ENCODE data around the gene SPRN.

DNA sequence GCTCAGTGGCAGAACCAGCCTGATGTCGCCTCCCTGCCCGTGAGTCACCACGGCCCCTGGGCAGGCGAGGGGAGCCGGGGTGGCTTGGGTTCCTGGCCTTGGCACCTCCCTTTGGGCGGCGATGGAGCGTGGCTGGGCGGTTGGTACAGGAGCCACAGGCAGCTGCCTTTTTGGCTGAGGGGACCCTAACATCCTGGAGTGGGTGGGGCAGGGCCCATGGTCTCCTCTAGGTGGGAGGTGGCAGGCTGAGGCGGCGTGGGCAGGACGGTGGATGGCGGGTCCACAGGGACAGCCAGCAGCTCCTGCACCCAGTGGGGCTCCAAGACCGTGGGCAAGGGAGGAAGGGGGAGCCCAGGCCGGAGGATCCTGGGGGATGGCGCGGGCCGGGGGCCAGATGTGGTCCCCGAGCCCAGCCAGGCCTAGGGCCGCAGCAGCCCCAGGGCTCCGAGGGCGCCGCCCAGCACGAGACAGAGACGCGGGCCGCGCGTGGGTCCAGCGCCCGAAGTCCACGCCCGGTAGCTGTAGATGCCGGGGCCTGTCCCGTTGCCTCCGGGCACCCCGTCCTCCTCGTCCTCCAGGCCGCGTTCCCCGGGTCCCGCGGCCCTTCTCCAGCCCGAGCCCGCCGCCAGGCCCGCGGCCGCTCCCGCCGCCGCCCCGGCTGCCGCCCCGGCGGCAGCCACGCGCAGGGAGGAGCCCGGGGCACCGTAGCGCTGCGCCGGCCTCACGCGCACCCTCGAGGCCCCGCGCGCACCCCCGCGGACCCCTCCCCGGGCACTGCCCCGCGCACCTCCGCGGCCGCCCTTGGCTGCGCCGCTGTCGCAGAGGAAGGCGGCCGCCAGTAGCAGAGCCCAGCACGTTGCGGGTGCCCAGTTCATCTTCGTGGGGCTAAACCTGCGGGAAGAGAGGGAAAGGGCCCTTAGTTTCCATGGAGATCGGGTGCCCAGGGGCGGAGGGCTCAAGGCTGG lies 1.3 kb downstream of the SPRN start:
- TF ChIP-seq, protein P1, sequence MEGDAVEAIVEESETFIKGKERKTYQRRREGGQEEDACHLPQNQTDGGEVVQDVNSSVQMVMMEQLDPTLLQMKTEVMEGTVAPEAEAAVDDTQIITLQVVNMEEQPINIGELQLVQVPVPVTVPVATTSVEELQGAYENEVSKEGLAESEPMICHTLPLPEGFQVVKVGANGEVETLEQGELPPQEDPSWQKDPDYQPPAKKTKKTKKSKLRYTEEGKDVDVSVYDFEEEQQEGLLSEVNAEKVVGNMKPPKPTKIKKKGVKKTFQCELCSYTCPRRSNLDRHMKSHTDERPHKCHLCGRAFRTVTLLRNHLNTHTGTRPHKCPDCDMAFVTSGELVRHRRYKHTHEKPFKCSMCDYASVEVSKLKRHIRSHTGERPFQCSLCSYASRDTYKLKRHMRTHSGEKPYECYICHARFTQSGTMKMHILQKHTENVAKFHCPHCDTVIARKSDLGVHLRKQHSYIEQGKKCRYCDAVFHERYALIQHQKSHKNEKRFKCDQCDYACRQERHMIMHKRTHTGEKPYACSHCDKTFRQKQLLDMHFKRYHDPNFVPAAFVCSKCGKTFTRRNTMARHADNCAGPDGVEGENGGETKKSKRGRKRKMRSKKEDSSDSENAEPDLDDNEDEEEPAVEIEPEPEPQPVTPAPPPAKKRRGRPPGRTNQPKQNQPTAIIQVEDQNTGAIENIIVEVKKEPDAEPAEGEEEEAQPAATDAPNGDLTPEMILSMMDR (IDR thresholded peaks at IDR 0.05), result no peak
- TF ChIP-seq POLR2A (IDR thresholded peaks at IDR 0.05), result no peak
